ENCODE data around the gene ADAMTSL1.

ADAMTSL1 gene

DNA sequence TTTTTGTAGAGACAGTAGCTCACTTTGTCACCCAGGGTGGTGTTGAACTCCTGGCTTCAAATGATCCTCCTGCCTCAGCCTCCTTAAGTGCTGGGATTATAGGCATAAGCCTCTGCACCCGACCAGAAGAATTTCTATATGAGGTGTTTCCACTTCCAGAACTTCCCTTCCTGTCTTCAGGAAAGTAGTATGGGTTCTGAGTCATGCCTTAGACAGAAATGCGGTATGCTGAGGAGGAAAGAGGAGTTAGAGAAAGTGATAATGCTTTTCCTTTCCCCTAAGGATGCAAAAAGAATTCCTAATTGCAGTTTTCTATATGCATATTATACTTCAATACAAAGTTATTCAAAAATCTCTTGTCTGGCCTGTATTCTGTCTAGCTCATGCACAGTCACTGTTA, 16.4 kb upstream of the ADAMTSL1 start:
- H3K27me3 ChIP-seq (ENCODE audit: insufficient read depth, low read depth): no peaks in the 10 kb centered on the region
- TF ChIP-seq, protein P1, sequence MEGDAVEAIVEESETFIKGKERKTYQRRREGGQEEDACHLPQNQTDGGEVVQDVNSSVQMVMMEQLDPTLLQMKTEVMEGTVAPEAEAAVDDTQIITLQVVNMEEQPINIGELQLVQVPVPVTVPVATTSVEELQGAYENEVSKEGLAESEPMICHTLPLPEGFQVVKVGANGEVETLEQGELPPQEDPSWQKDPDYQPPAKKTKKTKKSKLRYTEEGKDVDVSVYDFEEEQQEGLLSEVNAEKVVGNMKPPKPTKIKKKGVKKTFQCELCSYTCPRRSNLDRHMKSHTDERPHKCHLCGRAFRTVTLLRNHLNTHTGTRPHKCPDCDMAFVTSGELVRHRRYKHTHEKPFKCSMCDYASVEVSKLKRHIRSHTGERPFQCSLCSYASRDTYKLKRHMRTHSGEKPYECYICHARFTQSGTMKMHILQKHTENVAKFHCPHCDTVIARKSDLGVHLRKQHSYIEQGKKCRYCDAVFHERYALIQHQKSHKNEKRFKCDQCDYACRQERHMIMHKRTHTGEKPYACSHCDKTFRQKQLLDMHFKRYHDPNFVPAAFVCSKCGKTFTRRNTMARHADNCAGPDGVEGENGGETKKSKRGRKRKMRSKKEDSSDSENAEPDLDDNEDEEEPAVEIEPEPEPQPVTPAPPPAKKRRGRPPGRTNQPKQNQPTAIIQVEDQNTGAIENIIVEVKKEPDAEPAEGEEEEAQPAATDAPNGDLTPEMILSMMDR (conservative IDR thresholded peaks at IDR 0.05; ENCODE audit: low read depth, low read length): no peak
- H4K20me1 ChIP-seq (ENCODE audit: insufficient read depth): no peaks in the 10 kb centered on the region
- H2AFZ ChIP-seq (ENCODE audit: low read depth): no peak overlapping the region
- H3K27ac ChIP-seq: no peak overlapping the region
- no peak overlapping the region for H3K4me3 ChIP-seq (IDR thresholded peaks at IDR 0.05; ENCODE audit: insufficient read depth, low read depth, low read length)
- no peak overlapping the region for H3K9ac ChIP-seq
- no peaks in the 10 kb centered on the region for H3K4me1 ChIP-seq (ENCODE audit: low read depth, poor library complexity, severe bottlenecking)
- H3K36me3 ChIP-seq (ENCODE audit: insufficient read depth): no peaks in the 10 kb centered on the region
- no peaks in the 10 kb centered on the region for H3K79me2 ChIP-seq (ENCODE audit: insufficient read depth, low read depth)
- H3K4me2 ChIP-seq: no peak overlapping the region

DNA sequence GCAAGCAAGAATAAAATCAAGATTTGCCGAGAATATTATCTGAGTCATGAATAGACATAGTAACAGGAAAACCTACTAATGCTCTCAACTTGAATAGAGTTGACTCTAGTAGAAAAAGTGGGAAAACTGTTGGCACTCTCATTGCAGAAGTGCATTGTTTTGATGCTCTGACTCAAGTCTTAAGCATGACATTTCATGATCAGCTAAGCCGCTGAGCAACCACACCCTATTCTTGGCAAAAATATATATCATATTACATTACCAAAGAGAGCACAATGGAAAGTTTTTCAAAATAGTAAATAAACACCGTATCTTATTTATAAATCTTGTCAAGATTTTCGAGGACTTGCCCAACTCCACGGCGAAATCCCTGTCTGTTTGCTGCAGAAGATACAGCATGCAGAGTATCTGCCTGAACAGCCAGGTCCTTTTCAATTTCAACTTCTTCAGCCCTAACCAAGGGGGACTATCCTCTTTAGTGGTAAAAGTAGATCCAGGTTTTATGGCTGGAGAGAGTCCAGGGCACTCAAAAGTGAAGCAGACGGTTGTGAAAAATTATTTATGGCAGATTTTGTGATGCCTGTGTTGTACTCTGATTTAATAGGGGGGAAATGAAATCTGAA, 13.9 kb upstream of the ADAMTSL1 start:
- Histone ChIP-seq H3K9ac (no peak overlapping the region), H3K27ac (no peak overlapping the region), H2AFZ (ENCODE audit: low read depth) (no peak overlapping the region), H3K36me3 (ENCODE audit: insufficient read depth) (no peaks in the 10 kb centered on the region), H3K4me1 (ENCODE audit: low read depth, poor library complexity, severe bottlenecking) (no peaks in the 10 kb centered on the region), H3K27me3 (ENCODE audit: insufficient read depth, low read depth) (no peaks in the 10 kb centered on the region), H3K4me3 (IDR thresholded peaks at IDR 0.05; ENCODE audit: insufficient read depth, low read depth, low read length) (no peak overlapping the region), H3K79me2 (ENCODE audit: insufficient read depth, low read depth) (no peaks in the 10 kb centered on the region), H4K20me1 (ENCODE audit: insufficient read depth) (no peaks in the 10 kb centered on the region), H3K4me2 (no peak overlapping the region)
- TF ChIP-seq, protein P1 (conservative IDR thresholded peaks at IDR 0.05; ENCODE audit: low read depth, low read length): no peak

DNA sequence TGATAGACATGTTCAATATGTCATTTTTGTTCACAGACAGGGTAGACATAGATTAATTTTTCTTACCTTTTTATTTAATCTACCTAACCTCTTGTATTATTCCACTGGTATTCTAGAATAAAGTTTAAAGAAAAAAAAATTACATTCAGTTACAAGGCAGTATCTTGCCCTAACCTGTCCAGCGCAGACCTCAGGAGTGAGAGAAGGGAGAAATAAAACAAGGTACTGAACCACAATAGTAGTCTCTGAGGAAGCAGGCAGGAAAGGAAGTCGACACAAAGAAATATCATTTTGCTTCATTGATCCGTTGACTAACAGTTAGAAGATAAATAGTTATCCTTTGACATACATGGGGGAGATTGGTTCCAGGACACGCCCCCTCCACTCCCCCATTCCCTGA, 12.5 kb upstream of the ADAMTSL1 start:
- Histone ChIP-seq H4K20me1 (ENCODE audit: insufficient read depth) (no peaks in the 10 kb centered on the region), H2AFZ (ENCODE audit: low read depth) (no peak overlapping the region), H3K4me2 (no peak overlapping the region), H3K27me3 (ENCODE audit: insufficient read depth, low read depth) (no peaks in the 10 kb centered on the region), H3K36me3 (ENCODE audit: insufficient read depth) (no peaks in the 10 kb centered on the region), H3K27ac (no peak overlapping the region), H3K4me3 (IDR thresholded peaks at IDR 0.05; ENCODE audit: insufficient read depth, low read depth, low read length) (no peak overlapping the region), H3K9ac (no peak overlapping the region), H3K4me1 (ENCODE audit: low read depth, poor library complexity, severe bottlenecking) (no peaks in the 10 kb centered on the region), H3K79me2 (ENCODE audit: insufficient read depth, low read depth) (no peaks in the 10 kb centered on the region)
- TF ChIP-seq, protein P1 (conservative IDR thresholded peaks at IDR 0.05; ENCODE audit: low read depth, low read length): no peak

DNA sequence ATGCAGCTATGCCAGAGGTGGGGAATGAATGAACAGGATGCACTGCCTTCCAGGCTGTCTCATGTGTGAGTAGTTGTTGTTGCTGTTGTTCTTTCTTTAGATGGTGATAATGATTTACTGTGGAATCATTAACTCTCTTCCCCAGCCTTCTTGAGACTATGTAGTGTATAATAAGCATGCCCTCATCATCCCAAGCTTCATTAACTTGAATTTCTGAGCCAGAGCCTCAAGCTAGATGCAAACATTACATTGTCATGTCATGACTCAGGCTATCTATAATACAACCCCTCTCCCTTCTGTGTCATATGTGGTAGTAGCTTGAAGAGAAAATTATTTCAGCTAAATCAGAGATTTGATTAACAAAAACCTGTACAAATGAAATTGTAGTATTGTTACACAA, 10.0 kb upstream of the ADAMTSL1 start:
- Histone ChIP-seq H3K4me2 (no peak overlapping the region), H3K27me3 (ENCODE audit: insufficient read depth, low read depth) (no peaks in the 10 kb centered on the region), H3K4me1 (ENCODE audit: low read depth, poor library complexity, severe bottlenecking) (no peaks in the 10 kb centered on the region), H3K4me3 (IDR thresholded peaks at IDR 0.05; ENCODE audit: insufficient read depth, low read depth, low read length) (no peak overlapping the region), H4K20me1 (ENCODE audit: insufficient read depth) (no peaks in the 10 kb centered on the region), H3K27ac (no peak overlapping the region), H3K36me3 (ENCODE audit: insufficient read depth) (no peaks in the 10 kb centered on the region), H3K79me2 (ENCODE audit: insufficient read depth, low read depth) (no peaks in the 10 kb centered on the region), H2AFZ (ENCODE audit: low read depth) (no peak overlapping the region), H3K9ac (no peak overlapping the region)
- TF ChIP-seq, protein P1 (conservative IDR thresholded peaks at IDR 0.05; ENCODE audit: low read depth, low read length): no peak

All from KMS-11 (cell line).